GM06990 (cell line): ENCODE results near the gene BCAS3.

Experiments used
- DNase-seq: peaks from one replicate; pipeline ENCODE4 v3.0.0-alpha.2; 2011; ENCODE audit not compliant: insufficient read length; ENCODE audit errors: extremely low read depth
- H3K27me3 ChIP-seq: replicated peaks from 2 replicates; pipeline ENCODE4 v1.6.0; 2011; ENCODE audit warnings: low read length; ENCODE audit not compliant: control insufficient read depth, insufficient read depth
- H3K36me3 ChIP-seq: 2 replicates; pipeline ENCODE4 v1.5.1; 2011; ENCODE audit warnings: low read length; ENCODE audit not compliant: control insufficient read depth, insufficient read depth
- H3K4me3 ChIP-seq: replicated peaks from 2 replicates; pipeline ENCODE4 v1.5.1; 2011; ENCODE audit warnings: low read depth, mild to moderate bottlenecking, control low read depth, low read length
- CTCF ChIP-seq: IDR thresholded peaks from 2 replicates; pipeline ENCODE4 v1.5.1; 2011; ENCODE audit warnings: low read length, control low read depth, mild to moderate bottlenecking, inconsistent platforms; ENCODE audit not compliant: insufficient read depth, poor library complexity, severe bottlenecking

Gene BCAS3

GRCh38 chr17:61394630-61395408, 717.2 kb downstream of the BCAS3 start:
- no peak for TF ChIP-seq CTCF

GRCh38 chr17:61395409-61395982, 717.8 kb downstream of the BCAS3 start:
- peaks cover 2% of the 10 kb centered on the region for H3K27me3 ChIP-seq
- no peak overlapping the region for H3K4me3 ChIP-seq
- TF ChIP-seq CTCF = no peak
- no peaks in the 10 kb centered on the region for H3K36me3 ChIP-seq
- DNase-seq = no peak

More at GRCh38 chr17:61394630-61395408, 717.2 kb downstream of the BCAS3 start:
- H3K36me3 ChIP-seq = no peaks in the 10 kb centered on the region
- H3K4me3 ChIP-seq = no peak overlapping the region
- H3K27me3 ChIP-seq = peaks cover 2% of the 10 kb centered on the region
- DNase-seq = no peak

GRCh38 chr17:61395983-61396585, 718.4 kb downstream of the BCAS3 start:
- DNase-seq = no peak
- peaks cover 2% of the 10 kb centered on the region for H3K27me3 ChIP-seq

GRCh38 chr17:61396586-61397085, 719.0 kb downstream of the BCAS3 start:
- H3K4me3 ChIP-seq = no peak overlapping the region
- peaks cover 2% of the 10 kb centered on the region for H3K27me3 ChIP-seq

More at GRCh38 chr17:61395983-61396585, 718.4 kb downstream of the BCAS3 start:
- H3K4me3 ChIP-seq = no peak overlapping the region
- H3K36me3 ChIP-seq = no peaks in the 10 kb centered on the region
- no peak for TF ChIP-seq CTCF

More at GRCh38 chr17:61396586-61397085, 719.0 kb downstream of the BCAS3 start:
- no peak for DNase-seq
- H3K36me3 ChIP-seq = no peaks in the 10 kb centered on the region
- TF ChIP-seq CTCF = no peak
